Activated CD4-positive, alpha-beta memory T cell treated with anti-CD3 and anti-CD28 coated beads for 36 hours (primary cell): ENCODE measurements around the gene CELF4. TPM values are rescaled to one million over a fixed set of nuclear protein-coding genes. Genes with fewer than 3 reads are reported as not detected.

ENCODE experiments used
- CTCF ChIA-PET: fragments of 350-600 bp; sonication (Branson Sonifier 250); formaldehyde crosslinking; loops from one replicate; lab custom pipeline; 2021; ENCODE audit warnings: antibody characterized with exemption, inconsistent platforms; lab: Charles Lee
- POLR2A ChIA-PET: fragments of 350-600 bp; sonication (Branson Sonifier 250); formaldehyde crosslinking; loops from one replicate; lab custom pipeline; 2021; ENCODE audit warnings: antibody characterized with exemption; lab: Charles Lee
- DNase-seq: peaks from one replicate; pipeline ENCODE4 v3.0.0-alpha.2; 2020
- H3K27ac Mint-ChIP-seq: one replicate; pipeline ENCODE4 v1.8.0; 2021; ENCODE audit warnings: mixed read lengths
- H3K27me3 Mint-ChIP-seq: one replicate; pipeline ENCODE4 v1.8.0; 2021; ENCODE audit warnings: mixed read lengths
- H3K36me3 Mint-ChIP-seq: one replicate; pipeline ENCODE4 v1.8.0; 2021; ENCODE audit warnings: mixed read lengths
- H3K4me1 Mint-ChIP-seq: one replicate; pipeline ENCODE4 v1.8.0; 2021; ENCODE audit warnings: low read depth, mixed read lengths
- H3K4me3 Mint-ChIP-seq: one replicate; pipeline ENCODE4 v1.8.0; 2021; ENCODE audit warnings: mild to moderate bottlenecking, mixed read lengths
- H3K9me3 Mint-ChIP-seq: one replicate; pipeline ENCODE4 v1.8.0; 2021; ENCODE audit warnings: mixed read lengths
- intact Hi-C: fragments of 100-400 bp; cut with micrococcal nuclease; formaldehyde crosslinking; loops from one replicate; pipeline ENCODE4 v1.15.1; 2023
- total RNA-seq, 2 experiments: library from RNA; stranded (reverse); gene quantifications; one replicate each; pipeline ENCODE4 v1.2.3, GENCODE V29; 2021

CELF4 gene
- total RNA-seq, 2 experiments from 2014 or later, result not detected

GRCh38 chr18:37341473-37342086 is 224.0 kb downstream of the CELF4 start:
- no peak overlapping the region for H3K4me3 Mint-ChIP-seq
- CTCF ChIA-PET, result no interaction called here
- no peak for DNase-seq
- intact Hi-C loops, result no loop called here
- no peaks in the 10 kb centered on the region for H3K9me3 Mint-ChIP-seq
- H3K4me1 Mint-ChIP-seq, result no peaks in the 10 kb centered on the region
- no peaks in the 10 kb centered on the region for H3K27me3 Mint-ChIP-seq
- POLR2A ChIA-PET, result no interaction called here
- no peak overlapping the region for H3K27ac Mint-ChIP-seq
- no peaks in the 10 kb centered on the region for H3K36me3 Mint-ChIP-seq

- intact Hi-C loops, result no loop called here
- Mint-ChIP-seq H3K27me3 (no peaks in the 10 kb centered on the region), H3K27ac (no peak overlapping the region), H3K9me3 (no peaks in the 10 kb centered on the region), H3K36me3 (no peaks in the 10 kb centered on the region), H3K4me3 (no peak overlapping the region), H3K4me1 (no peaks in the 10 kb centered on the region)
- CTCF ChIA-PET, result no interaction called here
- DNase-seq, result no peak
- POLR2A ChIA-PET, result no interaction called here
Observed at GRCh38 chr18:37341016-37341415, 224.6 kb downstream of the CELF4 start.

GRCh38 chr18:37339701-37340215 is 225.8 kb downstream of the CELF4 start:
- intact Hi-C loops, result no loop called here
- ChIA-PET CTCF (no interaction called here), POLR2A (no interaction called here)
- Mint-ChIP-seq H3K27ac (no peak overlapping the region), H3K9me3 (no peaks in the 10 kb centered on the region), H3K4me3 (no peak overlapping the region), H3K27me3 (no peaks in the 10 kb centered on the region), H3K36me3 (no peaks in the 10 kb centered on the region), H3K4me1 (no peaks in the 10 kb centered on the region)
- no peak for DNase-seq

GRCh38 chr18:37336568-37337285 is 228.9 kb downstream of the CELF4 start:
- DNase-seq, result no peak
- H3K27ac Mint-ChIP-seq, result no peak overlapping the region
- intact Hi-C loops, result no loop called here
- H3K36me3 Mint-ChIP-seq, result no peaks in the 10 kb centered on the region
- no peak overlapping the region for H3K4me3 Mint-ChIP-seq
- H3K9me3 Mint-ChIP-seq, result no peaks in the 10 kb centered on the region
- H3K27me3 Mint-ChIP-seq, result no peaks in the 10 kb centered on the region
- H3K4me1 Mint-ChIP-seq, result no peaks in the 10 kb centered on the region
- ChIA-PET CTCF (no interaction called here), POLR2A (no interaction called here)

GRCh38 chr18:37335409-37335736 is 230.2 kb downstream of the CELF4 start:
- CTCF ChIA-PET, result no interaction called here
- H3K4me1 Mint-ChIP-seq, result no peaks in the 10 kb centered on the region

GRCh38 chr18:37334631-37335408 is 230.8 kb downstream of the CELF4 start:
- no peak overlapping the region for H3K4me3 Mint-ChIP-seq
- POLR2A ChIA-PET, result no interaction called here
- intact Hi-C loops, result no loop called here
- no peak overlapping the region for H3K27ac Mint-ChIP-seq
- H3K9me3 Mint-ChIP-seq, result no peaks in the 10 kb centered on the region
- H3K36me3 Mint-ChIP-seq, result no peaks in the 10 kb centered on the region
- no peak for DNase-seq
- CTCF ChIA-PET, result no interaction called here
- no peaks in the 10 kb centered on the region for H3K27me3 Mint-ChIP-seq
- H3K4me1 Mint-ChIP-seq, result no peaks in the 10 kb centered on the region

More at GRCh38 chr18:37335409-37335736, 230.2 kb downstream of the CELF4 start:
- intact Hi-C loops, result no loop called here
- POLR2A ChIA-PET, result no interaction called here
- Mint-ChIP-seq H3K27me3 (no peaks in the 10 kb centered on the region), H3K27ac (no peak overlapping the region), H3K4me3 (no peak overlapping the region), H3K9me3 (no peaks in the 10 kb centered on the region), H3K36me3 (no peaks in the 10 kb centered on the region)
- no peak for DNase-seq

GRCh38 chr18:37332628-37333420 is 232.8 kb downstream of the CELF4 start:
- no peak overlapping the region for H3K27ac Mint-ChIP-seq
- POLR2A ChIA-PET, result no interaction called here
- CTCF ChIA-PET, result no interaction called here
- H3K4me1 Mint-ChIP-seq, result no peaks in the 10 kb centered on the region
- H3K27me3 Mint-ChIP-seq, result no peaks in the 10 kb centered on the region
- no peak for DNase-seq
- intact Hi-C loops, result no loop called here
- no peak overlapping the region for H3K4me3 Mint-ChIP-seq
- H3K36me3 Mint-ChIP-seq, result no peaks in the 10 kb centered on the region
- no peaks in the 10 kb centered on the region for H3K9me3 Mint-ChIP-seq

GRCh38 chr18:37332219-37332618 is 233.4 kb downstream of the CELF4 start:
- intact Hi-C loops, result no loop called here
- H3K27ac Mint-ChIP-seq, result no peak overlapping the region
- CTCF ChIA-PET, result no interaction called here
- H3K9me3 Mint-ChIP-seq, result no peaks in the 10 kb centered on the region
- no peaks in the 10 kb centered on the region for H3K4me1 Mint-ChIP-seq
- POLR2A ChIA-PET, result no interaction called here
- DNase-seq, result no peak
- H3K27me3 Mint-ChIP-seq, result no peaks in the 10 kb centered on the region
- H3K4me3 Mint-ChIP-seq, result no peak overlapping the region
- no peaks in the 10 kb centered on the region for H3K36me3 Mint-ChIP-seq

- CTCF ChIA-PET, result no interaction called here
- intact Hi-C loops, result no loop called here
- no peak overlapping the region for H3K4me3 Mint-ChIP-seq
- H3K4me1 Mint-ChIP-seq, result no peaks in the 10 kb centered on the region
- no peaks in the 10 kb centered on the region for H3K9me3 Mint-ChIP-seq
- H3K36me3 Mint-ChIP-seq, result no peaks in the 10 kb centered on the region
- no peak overlapping the region for H3K27ac Mint-ChIP-seq
- no peak for DNase-seq
- H3K27me3 Mint-ChIP-seq, result no peaks in the 10 kb centered on the region
- POLR2A ChIA-PET, result no interaction called here
Observed at GRCh38 chr18:37330173-37330572, 235.4 kb downstream of the CELF4 start.

- Mint-ChIP-seq H3K9me3 (no peaks in the 10 kb centered on the region), H3K36me3 (no peaks in the 10 kb centered on the region), H3K27ac (no peak overlapping the region), H3K4me1 (no peaks in the 10 kb centered on the region), H3K4me3 (no peak overlapping the region), H3K27me3 (peaks cover under 1% of the 10 kb centered on the region)
- POLR2A ChIA-PET, result no interaction called here
- intact Hi-C loops, result no loop called here
- CTCF ChIA-PET, result no interaction called here
- no peak for DNase-seq
Observed at GRCh38 chr18:37328946-37329719, 236.5 kb downstream of the CELF4 start.

GRCh38 chr18:37327063-37327577 is 238.5 kb downstream of the CELF4 start:
- DNase-seq, result no peak
- CTCF ChIA-PET, result interaction anchor here (0.6 to 1.0 kb wide), 2 partner anchors 16 to 1187 kb away, joined by 3 read pairs; no protein-coding TSS in a partner anchor
- H3K4me1 Mint-ChIP-seq, result no peaks in the 10 kb centered on the region

More at GRCh38 chr18:37327063-37327577, 238.5 kb downstream of the CELF4 start:
- intact Hi-C loops, result no loop called here
- H3K4me3 Mint-ChIP-seq, result no peak overlapping the region
- H3K36me3 Mint-ChIP-seq, result no peaks in the 10 kb centered on the region
- POLR2A ChIA-PET, result no interaction called here
- no peak overlapping the region for H3K27ac Mint-ChIP-seq
- H3K27me3 Mint-ChIP-seq, result peaks cover 3% of the 10 kb centered on the region
- no peaks in the 10 kb centered on the region for H3K9me3 Mint-ChIP-seq
